HG02938 (cell line): ENCODE data around the gene ACYP2.

ENCODE experiments used
- ATAC-seq: cut with Tn5 transposase; IDR thresholded peaks from one replicate; pipeline ENCODE4 v1.9.1; 2021; ENCODE audit warnings: mild to moderate bottlenecking, moderate library complexity; ENCODE audit not compliant: unreplicated experiment

The ACYP2 gene

GRCh38 chr2:54212456-54212855 lies 97.0 kb downstream of the ACYP2 start:
- no peak for ATAC-seq

- no peak for ATAC-seq
These were observed 97.7 kb downstream of the ACYP2 start for GRCh38 chr2:54213082-54213481.

DNA sequence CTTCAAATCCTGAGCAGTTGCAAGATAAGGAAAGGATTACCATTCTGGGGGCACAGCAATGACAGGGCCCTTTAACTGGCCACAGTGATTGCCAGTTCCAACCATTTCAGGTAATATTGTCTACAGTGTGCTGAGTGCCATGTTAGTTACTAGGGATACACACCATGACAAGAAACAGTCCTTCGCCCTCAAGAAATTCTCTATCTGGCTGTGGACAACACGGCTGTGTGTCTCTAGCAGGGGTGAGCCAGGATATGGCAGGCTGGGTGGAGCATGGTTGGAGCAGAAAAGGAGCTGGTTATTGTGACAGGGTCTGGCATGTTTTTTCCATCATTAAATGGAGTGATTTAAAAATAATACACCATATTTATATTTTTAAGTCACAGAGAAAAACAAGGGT lies 109.6 kb downstream of the ACYP2 start:
- ATAC-seq = no peak

DNA sequence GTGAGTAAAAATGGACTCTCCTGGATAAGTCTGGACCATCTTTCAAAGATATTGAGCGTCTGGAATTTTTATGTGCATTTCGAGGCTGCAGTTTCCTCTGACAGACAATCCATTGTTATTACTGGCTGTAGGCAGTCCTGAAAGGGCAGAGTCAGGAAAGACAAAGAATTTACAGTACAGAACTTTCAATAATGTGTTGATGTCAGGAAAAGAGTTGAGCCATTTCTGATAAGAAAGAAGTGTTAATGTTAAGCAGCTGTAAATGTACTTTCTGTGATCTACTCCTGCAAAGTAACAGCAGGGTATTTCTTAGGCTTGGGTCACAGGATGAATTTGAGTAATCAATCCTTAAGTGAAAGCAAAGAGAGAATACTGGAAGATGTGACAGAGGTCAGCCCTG lies 110.8 kb downstream of the ACYP2 start:
- no peak for ATAC-seq

- no peak for ATAC-seq
These were observed 112.4 kb downstream of the ACYP2 start for GRCh38 chr2:54227798-54228197.

DNA sequence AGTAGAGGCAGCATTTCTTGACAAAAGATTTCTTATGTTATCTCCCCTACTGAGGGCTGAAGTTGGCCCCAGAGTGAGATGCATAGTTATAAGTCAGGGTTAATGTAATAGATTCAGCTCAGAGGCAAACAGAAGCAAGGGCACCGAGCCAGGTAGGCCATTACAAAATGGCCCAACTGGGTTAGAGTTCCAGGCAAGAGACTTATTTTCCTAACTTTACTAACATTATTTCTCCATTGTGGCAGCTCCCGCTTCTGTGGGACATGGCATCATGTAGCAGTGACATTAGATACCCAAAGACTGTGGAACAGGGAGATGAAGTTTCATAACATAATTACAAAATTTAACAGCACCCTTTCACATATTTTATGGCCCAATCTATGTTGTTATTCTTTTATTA lies 113.5 kb downstream of the ACYP2 start:
- no peak for ATAC-seq

- ATAC-seq = no peak
These were observed 118.6 kb downstream of the ACYP2 start for GRCh38 chr2:54233832-54234649.

DNA sequence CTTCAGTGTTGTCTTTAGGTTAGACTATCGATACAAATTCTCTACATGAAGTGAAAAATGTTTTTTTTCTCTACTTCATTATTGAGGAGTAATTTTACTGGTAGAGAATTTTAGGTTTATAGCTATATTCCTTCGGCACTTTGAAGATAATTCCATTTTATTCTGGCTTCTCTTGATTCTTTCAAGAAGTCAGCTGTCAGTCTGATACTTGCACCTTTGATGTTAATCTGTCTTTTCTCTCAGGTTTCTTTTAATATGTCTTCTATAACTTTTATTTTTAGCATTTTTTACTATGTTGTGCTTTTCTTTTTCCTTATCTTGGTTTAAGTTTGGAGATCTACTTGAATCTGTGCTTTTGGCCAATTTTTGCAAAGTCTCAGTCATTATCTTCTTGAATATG lies 122.0 kb downstream of the ACYP2 start:
- no peak for ATAC-seq

DNA sequence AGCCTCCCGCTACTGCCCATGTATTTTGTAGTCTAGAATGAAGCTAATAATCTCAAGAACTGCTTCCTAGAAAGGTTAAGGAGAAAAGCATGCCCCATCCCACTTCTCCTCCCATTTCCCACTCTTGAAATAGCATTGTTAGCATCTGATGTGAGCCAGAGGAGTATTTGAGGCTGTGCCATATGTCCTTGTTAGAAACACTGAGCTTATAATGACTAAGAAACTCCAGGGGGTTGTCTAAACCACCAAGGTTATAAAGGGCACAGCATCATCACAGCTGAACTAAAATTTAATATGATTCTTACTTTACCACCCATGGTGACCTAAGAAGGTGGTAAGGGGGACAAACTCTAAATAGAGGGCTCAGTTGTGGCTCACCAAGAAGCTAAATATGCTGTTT lies 124.0 kb downstream of the ACYP2 start:
- ATAC-seq = no peak

DNA sequence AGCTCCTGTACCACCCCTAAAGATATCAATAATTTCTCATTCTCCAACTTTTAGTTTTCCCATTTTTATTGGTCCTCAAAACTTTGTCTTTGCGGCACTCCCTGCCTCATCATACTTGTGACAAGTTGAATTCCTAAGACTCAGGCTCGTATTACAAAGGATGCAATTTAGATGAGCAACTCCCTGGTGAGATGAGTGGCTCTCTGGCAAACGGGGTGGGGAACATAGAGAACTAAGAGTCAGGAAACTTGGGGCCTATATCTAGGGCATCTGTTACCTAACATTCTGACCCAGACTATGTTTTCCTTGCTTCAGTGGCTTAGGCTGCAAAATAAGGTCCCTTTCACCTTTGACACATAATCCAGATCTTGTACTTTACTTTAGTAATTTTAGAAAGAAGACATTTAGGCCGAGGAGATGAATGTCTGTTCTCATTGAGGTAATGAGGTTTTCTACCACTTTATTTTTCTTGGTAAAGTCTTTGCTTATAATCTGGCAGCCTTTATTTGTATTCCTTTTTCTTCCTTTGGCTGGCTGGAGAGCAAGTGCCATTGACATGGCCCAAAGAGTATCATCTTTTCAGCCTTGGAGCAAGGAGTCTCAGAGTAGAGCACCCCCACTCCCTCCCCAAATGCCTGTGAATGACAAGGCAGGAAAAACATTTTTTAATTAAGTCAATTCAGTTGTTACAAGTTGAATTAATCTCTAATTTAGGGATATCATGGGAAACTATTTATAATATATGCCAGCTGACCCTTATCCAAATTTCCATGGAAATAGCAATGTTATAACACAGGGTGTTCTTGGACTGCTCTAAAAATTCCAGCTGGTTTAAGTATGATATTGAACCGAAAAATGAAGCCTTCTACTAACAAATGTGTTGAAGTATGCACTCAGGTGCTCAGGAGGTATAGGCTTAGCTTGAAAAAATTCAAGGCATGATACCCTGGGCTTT lies 125.4 kb downstream of the ACYP2 start:
- no peak for ATAC-seq

DNA sequence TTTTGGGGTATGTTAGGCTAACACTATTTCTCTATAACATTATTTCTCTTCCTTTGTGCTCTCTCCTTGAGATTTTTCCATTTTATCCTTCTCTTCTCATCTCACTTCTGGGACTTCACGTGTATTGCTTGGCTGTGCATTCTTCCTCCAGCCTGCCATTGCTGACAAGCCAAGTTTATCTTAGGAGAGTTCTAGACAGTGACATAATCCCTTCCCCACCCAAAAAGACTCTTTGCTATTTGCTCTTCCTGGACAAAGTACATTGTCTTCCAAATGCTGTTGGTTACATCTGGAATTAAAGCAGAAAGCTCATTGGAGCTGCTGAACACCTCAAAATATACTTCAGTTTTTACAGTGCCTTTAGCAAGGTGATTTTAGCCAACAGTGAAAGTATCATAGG lies 131.7 kb downstream of the ACYP2 start:
- ATAC-seq = no peak

DNA sequence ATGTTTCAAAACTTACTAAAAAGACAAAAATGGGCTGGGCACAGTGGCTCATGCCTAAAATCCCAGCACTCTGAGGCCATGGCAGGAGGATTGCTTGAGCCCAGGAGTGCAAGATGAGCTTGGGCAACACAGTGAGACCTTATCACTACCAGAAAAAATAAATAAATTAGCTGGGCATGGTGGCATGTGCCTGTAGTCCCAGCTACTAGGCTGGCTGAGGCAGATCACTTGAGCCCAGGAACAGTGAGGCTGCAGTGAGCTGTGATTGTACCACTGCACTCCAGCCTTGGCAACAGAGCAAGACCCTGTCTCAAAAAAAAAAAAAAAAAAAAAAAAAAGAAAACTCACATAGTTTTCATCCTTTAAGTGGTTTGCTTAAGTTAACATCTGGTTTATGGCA lies 134.2 kb downstream of the ACYP2 start:
- ATAC-seq = no peak

GRCh38 chr2:54254180-54254579 lies 138.8 kb downstream of the ACYP2 start:
- ATAC-seq = no peak

- ATAC-seq = no peak
These were observed 140.0 kb downstream of the ACYP2 start for GRCh38 chr2:54255230-54256090.

- no peak for ATAC-seq
These were observed 140.8 kb downstream of the ACYP2 start, which contains the start of gene TSPYL6 for GRCh38 chr2:54256091-54256694. TSPYL6 (minus strand) TSS chr2:54256229; CDS start chr2:54256151, 78 bp downstream.

DNA sequence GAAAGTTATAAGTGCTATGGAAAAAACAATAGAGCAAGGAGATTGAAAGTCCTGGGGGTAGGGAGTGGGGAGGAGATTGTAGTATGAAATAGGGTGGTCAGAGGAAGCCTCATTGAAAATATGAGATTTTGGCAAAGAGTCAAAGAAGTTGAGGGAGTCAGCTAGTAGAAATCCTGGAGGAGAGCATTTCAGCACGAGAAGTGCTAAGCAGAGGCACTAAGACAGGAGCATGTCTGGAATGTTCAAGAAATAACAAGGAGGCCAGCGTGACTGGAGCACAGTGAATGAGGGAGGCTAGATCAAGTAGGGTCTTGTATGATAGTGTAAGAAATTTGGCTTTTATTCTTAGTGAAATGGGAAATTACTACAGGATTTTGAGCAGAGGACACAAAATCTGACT lies 142.8 kb downstream of the ACYP2 start:
- no peak for ATAC-seq

DNA sequence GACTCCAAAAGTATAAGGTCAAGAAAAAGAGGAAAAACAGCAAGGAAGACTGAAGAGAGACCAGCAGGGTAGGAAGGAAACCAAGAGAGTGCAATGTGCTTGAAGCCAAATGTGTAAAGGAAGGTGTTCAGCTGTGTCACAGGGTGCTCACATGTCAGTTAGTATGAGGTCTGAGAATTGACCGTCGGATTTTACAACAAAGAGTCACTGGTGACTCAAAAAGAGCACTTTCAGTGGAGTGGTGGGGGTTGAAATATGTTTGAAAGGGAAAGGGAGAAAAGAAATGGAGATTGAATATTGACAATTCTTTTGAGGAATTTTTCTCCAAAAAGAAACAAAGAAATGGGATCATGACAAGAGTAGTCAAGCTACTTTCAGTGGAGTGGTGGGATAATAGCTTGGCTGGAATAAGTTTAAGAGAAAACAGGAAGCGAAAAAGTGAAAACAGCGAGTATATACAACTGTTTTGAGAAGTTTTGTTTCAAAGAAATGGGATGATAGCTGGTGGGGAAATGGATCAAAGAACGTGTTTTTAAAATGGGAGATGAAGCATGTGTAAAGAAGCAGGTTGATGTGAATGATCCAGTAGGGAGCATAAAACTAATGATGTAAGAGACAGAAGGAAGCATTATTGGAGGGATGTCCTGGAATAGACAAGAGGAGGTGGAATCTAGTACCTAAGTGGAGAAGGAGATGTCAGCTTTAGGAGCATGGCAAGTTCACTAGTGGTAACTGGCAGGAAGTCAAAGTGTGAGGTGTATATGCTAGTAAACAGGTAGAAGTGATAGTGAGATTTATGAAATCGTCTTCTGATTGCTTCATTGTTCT lies 144.2 kb downstream of the ACYP2 start:
- ATAC-seq = peak; percentile 77

DNA sequence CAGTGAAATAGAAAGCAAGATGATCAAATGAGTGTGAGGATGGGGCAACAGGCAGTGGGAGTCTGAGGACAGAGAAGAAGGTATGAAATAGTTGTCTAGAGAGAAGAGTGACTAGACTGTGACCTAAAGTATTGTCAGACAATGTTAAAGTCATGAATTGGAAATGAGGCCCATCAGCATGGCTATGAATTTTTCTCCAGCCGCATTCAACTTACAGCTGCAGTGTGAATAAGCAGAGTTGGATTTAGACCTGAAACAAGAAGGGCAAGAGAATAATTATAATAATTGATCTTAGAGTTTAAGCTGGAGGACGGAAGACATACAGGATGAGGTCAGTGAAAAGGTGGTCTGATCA lies 144.8 kb downstream of the ACYP2 start:
- ATAC-seq = no peak

DNA sequence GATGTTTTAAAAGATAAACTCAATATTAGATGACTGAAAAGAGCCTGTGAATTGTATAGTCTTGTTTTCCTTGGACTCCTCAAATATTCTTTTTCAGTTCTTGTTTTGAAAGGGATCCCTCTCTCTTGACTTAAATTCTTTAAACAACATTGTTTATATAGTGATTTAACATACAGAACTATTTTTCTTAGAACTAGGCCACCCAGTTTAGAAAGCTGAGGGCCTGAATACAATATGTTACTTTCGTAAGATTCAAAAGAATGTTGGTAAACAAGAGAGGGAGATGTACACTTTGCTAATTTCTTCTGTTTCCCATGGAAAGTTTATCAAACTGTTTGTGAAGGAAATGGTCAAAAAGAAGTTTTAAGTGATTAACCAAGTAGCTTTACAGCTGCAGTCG lies 146.1 kb downstream of the ACYP2 start:
- ATAC-seq = no peak
